ENCODE data around the gene UNC13A. TPM values are rescaled to one million over a fixed set of nuclear protein-coding genes. Genes with fewer than 3 reads are reported as not detected.
A peak's percentile ranks its signal among the peaks of the same experiment; 100 is the strongest.

UNC13A gene
- total RNA-seq, 1 donor from 2014 or later, result 0.41 TPM

GRCh38 chr19:17677002-17677401 is 11.2 kb downstream of the UNC13A start:
- no peaks in the 10 kb centered on the region for H3K36me3 ChIP-seq
- no peaks in the 10 kb centered on the region for H3K27me3 ChIP-seq
- H3K9me3 ChIP-seq, result no peaks in the 10 kb centered on the region
- no peak for TF ChIP-seq CTCF (IDR thresholded peaks at IDR 0.05)
- ATAC-seq (no peak), DNase-seq (no peak)
- intact Hi-C loops (cut with DNase I), result no loop called here
- H3K4me3 ChIP-seq, result no peak overlapping the region
- H3K27ac ChIP-seq, result no peak overlapping the region
- peaks cover 12% of the 10 kb centered on the region for H3K4me1 ChIP-seq

GRCh38 chr19:17676295-17676694 is 11.9 kb downstream of the UNC13A start:
- Histone ChIP-seq H3K27me3 (no peaks in the 10 kb centered on the region), H3K4me3 (no peak overlapping the region), H3K27ac (no peak overlapping the region), H3K4me1 (peaks cover 12% of the 10 kb centered on the region), H3K36me3 (no peaks in the 10 kb centered on the region), H3K9me3 (no peaks in the 10 kb centered on the region)
- TF ChIP-seq CTCF (IDR thresholded peaks at IDR 0.05), result no peak
- DNase-seq (no peak), ATAC-seq (no peak)
- intact Hi-C loops (cut with DNase I), result no loop called here

- H3K9me3 ChIP-seq, result no peaks in the 10 kb centered on the region
- TF ChIP-seq CTCF (IDR thresholded peaks at IDR 0.05), result no peak
- intact Hi-C loops (cut with DNase I), result no loop called here
- H3K27me3 ChIP-seq, result no peaks in the 10 kb centered on the region
- H3K36me3 ChIP-seq, result no peaks in the 10 kb centered on the region
- H3K27ac ChIP-seq, result no peak overlapping the region
- DNase-seq, result no peak
- no peak for ATAC-seq
- no peaks in the 10 kb centered on the region for H3K4me1 ChIP-seq
- no peak overlapping the region for H3K4me3 ChIP-seq
Measured at GRCh38 chr19:17673937-17674799, 14.0 kb downstream of the UNC13A start.

- ATAC-seq, result peak; percentile 60
- no peaks in the 10 kb centered on the region for H3K4me1 ChIP-seq
- H3K36me3 ChIP-seq, result no peaks in the 10 kb centered on the region
- H3K9me3 ChIP-seq, result no peaks in the 10 kb centered on the region
- no peak for DNase-seq
- H3K4me3 ChIP-seq, result no peak overlapping the region
- TF ChIP-seq CTCF (IDR thresholded peaks at IDR 0.05), result no peak
- H3K27me3 ChIP-seq, result no peaks in the 10 kb centered on the region
- intact Hi-C loops (cut with DNase I), result no loop called here
- no peak overlapping the region for H3K27ac ChIP-seq
Measured at GRCh38 chr19:17671906-17672305, 16.2 kb downstream of the UNC13A start.

- DNase-seq (no peak), ATAC-seq (no peak)
- intact Hi-C loops (cut with DNase I), result no loop called here
- H3K36me3 ChIP-seq, result no peaks in the 10 kb centered on the region
- H3K4me3 ChIP-seq, result no peak overlapping the region
- TF ChIP-seq CTCF (IDR thresholded peaks at IDR 0.05), result no peak
- H3K27ac ChIP-seq, result no peak overlapping the region
- peaks cover 7% of the 10 kb centered on the region for H3K9me3 ChIP-seq
- no peaks in the 10 kb centered on the region for H3K4me1 ChIP-seq
- H3K27me3 ChIP-seq, result no peaks in the 10 kb centered on the region
Measured at GRCh38 chr19:17669419-17669818, 18.7 kb downstream of the UNC13A start.

Measured in upper lobe of right lung (tissue), 1 donor.